Lower leg skin (tissue), 3 donors: ENCODE data around the gene CNIH3.

Experiments used
- POLR2A ChIP-seq, 2 donors: fragments of 450-650 bp; IDR thresholded peaks; one replicate each; pipeline ENCODE4 v1.6.1; 2016 to 2017; ENCODE audit warnings: antibody characterized with exemption in 2 of 2, mild to moderate bottlenecking in 1 of 2, moderate library complexity in 1 of 2
- TF ChIP-seq, protein P1 (sequence below), 3 donors: fragments of 450-650 bp; IDR thresholded peaks; one replicate each; pipeline ENCODE4 v1.5.1; 2016; ENCODE audit warnings: antibody characterized with exemption in 3 of 3, mild to moderate bottlenecking in 3 of 3, moderate library complexity in 2 of 3

GRCh38 chr1:224665016-224665415 lies 48.9 kb downstream of the CNIH3 start:
- TF ChIP-seq, protein P1, sequence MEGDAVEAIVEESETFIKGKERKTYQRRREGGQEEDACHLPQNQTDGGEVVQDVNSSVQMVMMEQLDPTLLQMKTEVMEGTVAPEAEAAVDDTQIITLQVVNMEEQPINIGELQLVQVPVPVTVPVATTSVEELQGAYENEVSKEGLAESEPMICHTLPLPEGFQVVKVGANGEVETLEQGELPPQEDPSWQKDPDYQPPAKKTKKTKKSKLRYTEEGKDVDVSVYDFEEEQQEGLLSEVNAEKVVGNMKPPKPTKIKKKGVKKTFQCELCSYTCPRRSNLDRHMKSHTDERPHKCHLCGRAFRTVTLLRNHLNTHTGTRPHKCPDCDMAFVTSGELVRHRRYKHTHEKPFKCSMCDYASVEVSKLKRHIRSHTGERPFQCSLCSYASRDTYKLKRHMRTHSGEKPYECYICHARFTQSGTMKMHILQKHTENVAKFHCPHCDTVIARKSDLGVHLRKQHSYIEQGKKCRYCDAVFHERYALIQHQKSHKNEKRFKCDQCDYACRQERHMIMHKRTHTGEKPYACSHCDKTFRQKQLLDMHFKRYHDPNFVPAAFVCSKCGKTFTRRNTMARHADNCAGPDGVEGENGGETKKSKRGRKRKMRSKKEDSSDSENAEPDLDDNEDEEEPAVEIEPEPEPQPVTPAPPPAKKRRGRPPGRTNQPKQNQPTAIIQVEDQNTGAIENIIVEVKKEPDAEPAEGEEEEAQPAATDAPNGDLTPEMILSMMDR (IDR thresholded peaks at IDR 0.05), result no peak
- no peak for TF ChIP-seq POLR2A (IDR thresholded peaks at IDR 0.05)
